CD14-positive monocyte (primary cell): ENCODE data around the gene RBFOX1. TPM values are rescaled to one million over a fixed set of nuclear protein-coding genes. Genes with fewer than 3 reads are reported as not detected.

Source experiments
- DNase-seq, 3 donors: peaks; one replicate each; pipeline ENCODE4 v3.0.0-alpha.2; 2011 to 2022
- H2AFZ ChIP-seq: 2 replicates; pipeline ENCODE4 v1.6.0; 2012; ENCODE audit warnings: mild to moderate bottlenecking, low read depth, low read length, inconsistent platforms; ENCODE audit not compliant: insufficient read depth, poor library complexity, severe bottlenecking
- H3K27ac ChIP-seq, 2 donors: 1 replicate in 1 of 2; 2 replicates in 1 of 2; pipeline ENCODE4 v1.5.1; 2012 to 2013; ENCODE audit warnings: low read length in 2 of 2, control low read depth in 1 of 2, inconsistent platforms in 1 of 2, low read depth in 1 of 2, mild to moderate bottlenecking in 1 of 2
- H3K27me3 ChIP-seq, 2 donors: one replicate each; pipeline versions ENCODE4 v1.6.0 to v1.6.1; 2011 to 2013; ENCODE audit warnings: low read length in 2 of 2; ENCODE audit not compliant: control insufficient read depth in 2 of 2, insufficient read depth in 2 of 2
- H3K36me3 ChIP-seq, 2 donors: replicated peaks in 1 of 2; 1 replicate in 1 of 2; 2 replicates in 1 of 2; pipeline versions ENCODE4 v1.5.1 to v1.6.1; 2012 to 2013; ENCODE audit warnings: low read length in 2 of 2, control low read depth in 1 of 2, inconsistent platforms in 1 of 2, mild to moderate bottlenecking in 1 of 2; ENCODE audit not compliant: insufficient read depth in 2 of 2, control insufficient read depth in 1 of 2
- H3K4me1 ChIP-seq, 2 donors: 1 replicate in 1 of 2; 2 replicates in 1 of 2; pipeline versions ENCODE4 v1.5.1 to v1.6.1; 2012 to 2013; ENCODE audit warnings: low read length in 2 of 2, control low read depth in 1 of 2, inconsistent platforms in 1 of 2, mild to moderate bottlenecking in 1 of 2, moderate library complexity in 1 of 2; ENCODE audit not compliant: insufficient read depth in 2 of 2, control insufficient read depth in 1 of 2
- H3K4me2 ChIP-seq: replicated peaks from 2 replicates; pipeline ENCODE3; 2012; ENCODE audit warnings: low read length, moderate library complexity, mild to moderate bottlenecking; ENCODE audit not compliant: poor library complexity, severe bottlenecking; ENCODE audit errors: extremely low read depth
- H3K4me3 ChIP-seq, 3 experiments: fragments of 200-600 bp in 1 of 3; sonication (generic) in 1 of 3; replicated peaks in 1 of 3; 1 replicate in 2 of 3; 2 replicates in 1 of 3; pipeline ENCODE4 v1.5.1; 2011 to 2013; ENCODE audit warnings: low read length in 3 of 3, mild to moderate bottlenecking in 3 of 3, control low read depth in 2 of 3, low read depth in 2 of 3, inconsistent platforms in 1 of 3, moderate library complexity in 1 of 3
- H3K79me2 ChIP-seq: 2 replicates; pipeline ENCODE4 v1.6.0; 2012; ENCODE audit warnings: mild to moderate bottlenecking, control low read depth, inconsistent platforms, low read length, moderate library complexity; ENCODE audit not compliant: insufficient read depth
- H3K9ac ChIP-seq: 2 replicates; pipeline ENCODE4 v1.6.0; 2017; ENCODE audit warnings: low read length, mild to moderate bottlenecking; ENCODE audit not compliant: insufficient read depth, poor library complexity, severe bottlenecking
- H3K9me3 ChIP-seq, 2 donors: replicated peaks in 1 of 2; 1 replicate in 1 of 2; 2 replicates in 1 of 2; pipeline versions ENCODE4 v1.5.1 to v1.6.1; 2012 to 2013; ENCODE audit warnings: low read length in 2 of 2, control low read depth in 1 of 2; ENCODE audit not compliant: control insufficient read depth in 1 of 2, insufficient read depth in 1 of 2
- H4K20me1 ChIP-seq: 2 replicates; pipeline ENCODE4 v1.6.0; 2012; ENCODE audit warnings: mild to moderate bottlenecking, low read length, control low read depth, moderate library complexity; ENCODE audit not compliant: insufficient read depth
- H3K27ac Mint-ChIP-seq, 7 donors: one replicate each; pipeline ENCODE4 v1.8.0; 2020; ENCODE audit warnings: mild to moderate bottlenecking in 7 of 7, mixed read lengths in 7 of 7, moderate library complexity in 6 of 7, inconsistent platforms in 2 of 7
- H3K27me3 Mint-ChIP-seq, 3 donors: one replicate each; pipeline ENCODE4 v1.8.0; 2021 to 2022; ENCODE audit warnings: low read depth in 3 of 3, mild to moderate bottlenecking in 3 of 3, mixed read lengths in 3 of 3, moderate library complexity in 3 of 3, inconsistent platforms in 1 of 3
- H3K36me3 Mint-ChIP-seq, 2 donors: one replicate each; pipeline ENCODE4 v1.8.0; 2020; ENCODE audit warnings: mixed read lengths in 2 of 2, inconsistent platforms in 1 of 2, mild to moderate bottlenecking in 1 of 2
- H3K4me1 Mint-ChIP-seq: one replicate; pipeline ENCODE4 v1.8.0; 2020; ENCODE audit warnings: mild to moderate bottlenecking, mixed read lengths
- H3K4me3 Mint-ChIP-seq, 2 donors: one replicate each; pipeline ENCODE4 v1.8.0; 2020; ENCODE audit warnings: mild to moderate bottlenecking in 2 of 2, mixed read lengths in 2 of 2, moderate library complexity in 1 of 2
- H3K9me3 Mint-ChIP-seq, 7 donors: one replicate each; pipeline ENCODE4 v1.8.0; 2020 to 2022; ENCODE audit warnings: mixed read lengths in 7 of 7, mild to moderate bottlenecking in 6 of 7, moderate library complexity in 6 of 7, inconsistent platforms in 2 of 7
- CTCF ChIP-seq: fragments of 200-600 bp; IDR thresholded peaks from one replicate; pipeline ENCODE4 v1.8.0; 2022; ENCODE audit warnings: antibody characterized with exemption, mild to moderate bottlenecking
- WGBS: methylation state at CpG from one replicate; pipeline ENCODE4 v1.1.5; 2013; ENCODE audit warnings: missing lambda C conversion rate; ENCODE audit not compliant: insufficient coverage; 5-methylcytosine and 5-hydroxymethylcytosine counted together
- intact Hi-C, 2 donors: fragments of 100-400 bp; cut with micrococcal nuclease; formaldehyde crosslinking; loops; one replicate each; pipeline versions ENCODE4 v1.15.0 to v1.15.1; 2023
- polyA plus RNA-seq, 3 donors: library from polyadenylated mRNA; depleted of rRNA in 1 of 3; unstranded in 2 of 3; stranded (reverse) in 1 of 3; fragments of 300-500 nt in 2 of 3; fragments of >200 nt in 1 of 3; fragmentation: Illumina TruSeq in 2 of 3; gene quantifications; 1 replicate in 2 of 3; 2 replicates in 1 of 3; pipeline ENCODE4 v1.2.3, GENCODE V29; 2012 to 2021

RBFOX1 gene
- polyA plus RNA-seq, 3 donors = not detected

GRCh38 chr16:7689234-7689633 is 356.6 kb downstream of the RBFOX1 start:
- no peaks in the 10 kb centered on the region for H3K36me3 Mint-ChIP-seq
- H3K4me1 Mint-ChIP-seq = no peaks in the 10 kb centered on the region
- Histone ChIP-seq H3K27me3 (no peaks in the 10 kb centered on the region), H3K4me3 (no peak overlapping the region), H4K20me1 (no peaks in the 10 kb centered on the region), H3K27ac (no peak overlapping the region), H2AFZ (no peak overlapping the region), H3K79me2 (no peaks in the 10 kb centered on the region), H3K4me1 (no peaks in the 10 kb centered on the region), H3K9ac (no peak overlapping the region), H3K36me3 (no peaks in the 10 kb centered on the region), H3K4me2 (no peak overlapping the region), H3K9me3 (no peaks in the 10 kb centered on the region)
- no peak for DNase-seq
- WGBS = no CpG with 5 or more reads among the region's 1 CpG
- H3K27me3 Mint-ChIP-seq = no peaks in the 10 kb centered on the region
- peaks cover 0 to 2% (median 0%) of the 10 kb centered on the region in 7 donors for H3K9me3 Mint-ChIP-seq
- H3K4me3 Mint-ChIP-seq = no peak overlapping the region
- no peak for TF ChIP-seq CTCF
- intact Hi-C loops = no loop called here
- no peak overlapping the region for H3K27ac Mint-ChIP-seq

- no peaks in the 10 kb centered on the region for H3K36me3 ChIP-seq
- no peak overlapping the region for H3K27ac Mint-ChIP-seq
Measured at GRCh38 chr16:7691533-7691932, 358.9 kb downstream of the RBFOX1 start.

More at GRCh38 chr16:7691533-7691932, 358.9 kb downstream of the RBFOX1 start:
- Histone ChIP-seq H2AFZ (no peak overlapping the region), H3K4me2 (no peak overlapping the region), H3K9me3 (no peaks in the 10 kb centered on the region), H3K27ac (no peak overlapping the region), H3K9ac (no peak overlapping the region), H3K4me3 (no peak overlapping the region), H3K27me3 (no peaks in the 10 kb centered on the region), H3K79me2 (no peaks in the 10 kb centered on the region), H3K4me1 (no peaks in the 10 kb centered on the region), H4K20me1 (no peaks in the 10 kb centered on the region)
- 100% methylated on average over 3 of the region's 4 CpGs for WGBS
- Mint-ChIP-seq H3K36me3 (no peaks in the 10 kb centered on the region), H3K9me3 (peaks cover 0 to 2% (median 0%) of the 10 kb centered on the region in 7 donors), H3K4me3 (no peak overlapping the region), H3K27me3 (no peaks in the 10 kb centered on the region), H3K4me1 (no peaks in the 10 kb centered on the region)
- TF ChIP-seq CTCF = no peak
- no peak for DNase-seq
- intact Hi-C loops = no loop called here
